ENCODE measurements around the gene FAM72D.
"Not testable (repeated sequence)": the region's sequence is repeated elsewhere in the genome, so short reads cannot be mapped to it uniquely, and the experiment has no call there.

Gene FAM72D

DNA sequence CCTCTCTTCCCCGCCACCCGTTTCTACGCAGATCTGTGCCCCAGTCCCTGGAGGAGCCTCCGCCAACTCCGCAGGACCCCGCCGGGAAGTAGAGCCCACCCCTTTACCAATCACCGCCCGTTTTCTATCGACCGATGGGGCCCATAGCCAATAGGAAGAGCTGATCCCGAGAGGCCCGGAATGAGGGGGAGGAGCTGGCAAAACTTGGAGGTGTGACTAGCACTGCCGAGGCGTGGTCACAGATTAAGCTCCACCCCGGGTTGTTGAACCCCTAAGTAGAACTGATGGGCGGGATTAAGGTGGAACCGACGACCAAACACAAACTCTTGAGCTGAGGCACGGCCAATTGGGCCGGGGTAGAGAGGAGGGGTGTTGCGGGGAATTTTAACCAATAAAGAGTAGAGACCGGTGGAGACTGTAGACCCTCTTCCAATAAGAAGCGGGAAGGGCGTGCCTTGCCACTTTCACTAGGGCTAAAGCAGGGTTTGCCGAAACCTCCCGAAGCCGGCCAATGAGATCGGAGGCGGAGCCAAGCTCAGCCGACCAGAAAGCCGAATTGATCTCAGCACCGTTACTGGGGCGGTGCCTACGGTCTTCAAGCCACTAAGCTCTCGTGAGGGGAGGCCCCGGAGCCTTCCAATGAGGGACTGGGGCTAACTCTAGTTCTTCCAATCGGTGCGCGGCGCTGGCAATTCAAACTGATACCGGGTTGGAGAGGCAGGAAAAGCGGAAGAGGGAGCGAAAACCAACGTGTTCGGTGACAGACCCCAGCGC, at the start of gene FAM72D, which contains the start of gene SRGAP2B:
TSS of gene FAM72D (plus strand) at position 691 of the 774 bp plus-strand sequence. CDS start 874 bp downstream, outside the sequence.
TSS of gene SRGAP2B (minus strand) at position 45 of the 774 bp plus-strand sequence. CDS start 2,427 bp downstream, outside the sequence.
- TF ChIP-seq GATA2, GATA3 (IDR thresholded peaks at IDR 0.05; ENCODE audit: low read depth, low read length): not testable (repeated sequence)

All from SH-SY5Y (cell line).